AG20443 (cell line): Measurements from ENCODE around the gene COL6A1.
"Not testable (repeated sequence)": the region's sequence is repeated elsewhere in the genome, so short reads cannot be mapped to it uniquely, and the experiment has no call there.

Experiments
- DNase-seq: peaks from one replicate; pipeline ENCODE4 v3.0.0; 2012; ENCODE audit warnings: low spot score, mixed read lengths

Gene COL6A1

GRCh38 chr21:46005894-46006546 is 24.4 kb downstream of the COL6A1 start:
- not testable (repeated sequence) for DNase-seq

GRCh38 chr21:46006547-46007491 is 25.2 kb downstream of the COL6A1 start:
- DNase-seq, result no peak

GRCh38 chr21:46007492-46007868 is 25.9 kb downstream of the COL6A1 start:
- no peak for DNase-seq

- DNase-seq, result no peak
Observed at GRCh38 chr21:46008893-46009621, 27.5 kb downstream of the COL6A1 start.

- no peak for DNase-seq
Observed at GRCh38 chr21:46009951-46010705, 28.6 kb downstream of the COL6A1 start.

GRCh38 chr21:46011267-46011967 is 29.8 kb downstream of the COL6A1 start:
- no peak for DNase-seq

GRCh38 chr21:46012154-46012553 is 30.6 kb downstream of the COL6A1 start:
- no peak for DNase-seq

- DNase-seq, result no peak
Observed at GRCh38 chr21:46014828-46015227, 33.3 kb downstream of the COL6A1 start.

GRCh38 chr21:46017148-46017547 is 35.6 kb downstream of the COL6A1 start:
- DNase-seq, result no peak

- DNase-seq, result no peak
Observed at GRCh38 chr21:46017695-46018094, 36.1 kb downstream of the COL6A1 start.

GRCh38 chr21:46018615-46019014 is 37.0 kb downstream of the COL6A1 start:
- DNase-seq, result no peak

GRCh38 chr21:46020581-46020980 is 39.0 kb downstream of the COL6A1 start:
- DNase-seq, result no peak

GRCh38 chr21:46021398-46021797 is 39.8 kb downstream of the COL6A1 start:
- no peak for DNase-seq

GRCh38 chr21:46021978-46022544 is 40.5 kb downstream of the COL6A1 start:
- peak; percentile 74 for DNase-seq

- peak; percentile 89 for DNase-seq
Observed at GRCh38 chr21:46022551-46023525, 41.3 kb downstream of the COL6A1 start.

- no peak for DNase-seq
Observed at GRCh38 chr21:46023555-46023954, 42.0 kb downstream of the COL6A1 start.

GRCh38 chr21:46024141-46024540 is 42.6 kb downstream of the COL6A1 start:
- no peak for DNase-seq

GRCh38 chr21:46025113-46025770 is 43.7 kb downstream of the COL6A1 start:
- DNase-seq, result no peak

GRCh38 chr21:46027851-46028493 is 46.4 kb downstream of the COL6A1 start:
- no peak for DNase-seq
